ENCODE measurements around the gene CROCC2. TPM values are rescaled to one million over a fixed set of nuclear protein-coding genes. Genes with fewer than 3 reads are reported as not detected.

Gene CROCC2
- total RNA-seq, 1 donor from 2014 or later: not detected

DNA sequence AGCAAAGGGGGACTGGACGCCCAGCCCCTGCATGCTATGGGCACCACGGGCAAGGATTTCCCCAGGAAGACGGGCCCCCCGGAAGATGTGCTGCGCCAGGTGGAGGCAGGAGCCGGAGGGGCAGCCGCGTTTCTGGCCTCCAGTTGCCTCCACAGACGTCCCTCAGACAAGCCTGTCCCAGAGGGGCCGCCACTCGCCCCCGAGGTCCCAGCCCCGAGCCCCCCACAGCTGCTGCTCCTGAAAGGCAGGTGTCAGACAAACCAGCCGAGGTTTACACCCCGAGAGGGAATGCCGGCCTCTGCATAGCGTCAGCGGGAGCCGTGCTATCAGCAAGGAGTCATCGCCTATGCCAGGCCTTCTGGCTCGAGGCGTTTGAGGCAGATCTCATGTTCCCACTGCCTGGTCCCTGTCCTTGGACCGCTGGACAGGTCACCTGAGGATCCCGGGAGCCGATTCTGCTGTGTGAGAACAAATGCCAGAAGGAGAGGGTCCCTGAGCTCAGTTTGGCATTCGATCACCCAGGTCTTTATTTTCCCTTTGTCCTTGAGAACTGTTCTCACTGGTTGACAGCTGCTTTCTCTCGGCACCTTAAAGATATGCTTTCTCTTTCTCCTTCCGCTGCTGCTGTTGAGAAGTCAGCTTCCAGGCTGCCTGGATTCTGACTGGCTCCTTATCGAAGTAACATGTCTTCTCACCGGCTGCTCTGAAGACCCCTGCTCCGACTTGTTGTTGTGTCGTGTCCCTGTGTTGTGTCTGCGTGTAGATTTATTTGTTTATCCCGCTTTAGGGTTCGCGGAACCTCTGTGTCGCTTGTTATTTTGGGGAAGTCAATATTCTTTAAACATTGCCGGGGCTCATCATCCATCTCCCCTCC is 20.6 kb downstream of the CROCC2 start:
- ATAC-seq: peak; percentile 72
- intact Hi-C loops (cut with DNase I): no loop called here
- DNase-seq (ENCODE audit: missing footprints): peak; percentile 71

DNA sequence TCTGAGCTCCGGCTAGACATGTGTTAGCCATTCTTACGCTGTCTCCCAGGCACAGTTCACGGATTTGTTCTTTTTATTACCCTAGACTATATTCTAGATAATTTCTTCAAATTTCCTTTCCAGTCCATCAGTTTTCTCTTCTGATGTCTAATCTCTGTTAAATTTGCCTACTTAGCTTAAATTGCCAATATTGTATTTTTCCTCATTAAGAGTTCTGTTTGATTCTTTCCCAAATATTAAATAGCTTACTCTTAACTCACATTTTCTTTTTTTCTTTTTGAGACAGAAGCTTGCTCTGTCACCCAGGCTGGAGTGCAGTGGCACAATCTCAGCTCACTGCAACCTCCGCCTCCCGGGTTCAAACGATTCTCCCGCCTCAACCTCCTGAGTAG is 21.2 kb downstream of the CROCC2 start:
- ATAC-seq (no peak), DNase-seq (ENCODE audit: missing footprints) (peak; percentile 13)
- intact Hi-C loops (cut with DNase I): no loop called here

DNA sequence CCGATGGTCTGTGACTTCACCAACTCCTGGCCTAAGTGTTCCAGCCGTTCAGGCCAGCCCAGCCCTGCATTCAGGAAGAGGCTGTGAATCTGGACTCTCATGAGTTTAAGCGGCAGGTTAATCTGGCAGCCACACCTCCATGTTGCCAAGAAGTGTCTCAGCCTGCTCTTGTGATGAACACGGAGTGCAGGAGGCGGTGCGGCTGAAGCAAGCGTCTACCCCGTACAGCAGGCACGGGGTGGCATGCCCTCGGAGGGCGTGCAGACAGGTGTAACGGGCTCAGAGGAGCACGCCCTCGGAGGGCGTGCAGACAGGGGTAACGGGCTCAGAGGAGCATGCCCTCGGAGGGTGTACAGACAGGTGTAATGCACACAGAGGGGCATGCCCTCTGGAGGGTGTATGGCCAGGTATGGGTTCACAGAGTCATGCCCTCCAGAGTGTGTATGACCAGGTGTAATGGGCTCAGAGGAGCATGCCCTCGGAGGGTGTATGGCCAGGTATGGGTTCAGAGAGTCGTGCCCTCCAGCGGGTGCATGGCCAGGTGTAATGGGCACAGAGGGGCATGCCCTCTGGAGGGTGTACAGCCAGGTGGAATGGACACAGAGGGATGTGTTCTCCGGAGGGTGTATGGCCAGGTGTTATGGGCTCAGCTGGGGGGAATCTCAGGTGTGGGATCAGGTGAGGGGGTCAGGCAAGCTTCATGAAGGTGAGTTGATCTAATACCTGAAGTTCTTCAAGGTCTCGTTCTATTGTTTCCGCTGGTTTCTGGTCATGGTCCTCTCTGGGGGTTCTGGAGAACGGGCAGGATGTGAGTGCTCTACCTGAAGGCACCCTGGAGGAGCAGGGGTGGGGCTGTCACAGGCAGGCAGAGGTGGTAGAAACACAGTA is 22.6 kb downstream of the CROCC2 start:
- intact Hi-C loops (cut with DNase I): no loop called here
- DNase-seq (ENCODE audit: missing footprints) (peak; percentile 52), ATAC-seq (no peak)

DNA sequence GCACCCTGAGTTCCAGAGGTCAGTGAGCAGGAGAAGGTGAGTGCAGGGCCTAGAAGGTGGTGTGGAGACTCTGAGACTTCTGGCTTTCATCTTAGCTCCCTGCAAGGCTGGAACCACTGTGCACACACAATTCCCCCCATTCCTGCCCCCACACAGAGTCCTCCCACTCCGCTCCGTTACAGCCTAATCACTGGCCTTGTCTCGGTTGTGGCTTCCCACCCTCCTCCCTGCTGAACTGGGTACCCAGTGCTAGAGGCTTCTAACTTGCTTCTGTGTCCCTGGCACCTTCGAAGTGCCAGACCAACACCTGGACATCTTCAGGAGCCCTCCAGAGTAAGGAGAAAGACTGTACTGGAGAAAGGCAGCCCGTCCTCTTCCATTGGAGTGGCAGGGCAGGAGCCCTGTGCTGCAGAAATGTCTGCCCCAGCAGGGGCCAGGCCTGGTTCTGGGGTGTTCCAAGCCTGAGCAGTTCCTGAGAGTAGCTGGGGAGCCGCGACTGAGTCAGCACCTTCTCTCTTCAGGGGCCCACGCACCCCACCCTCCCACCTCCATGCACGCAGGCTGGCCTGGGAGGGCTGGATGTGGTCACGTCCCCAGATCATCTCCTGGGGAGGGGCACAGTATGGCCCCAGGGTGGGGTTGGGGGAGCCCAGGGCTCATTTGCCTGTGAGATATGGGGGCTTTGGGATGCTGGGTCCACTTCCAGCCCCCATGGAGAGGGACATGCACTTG is 23.4 kb downstream of the CROCC2 start:
- ATAC-seq: no peak
- intact Hi-C loops (cut with DNase I): no loop called here
- peak; percentile 21 for DNase-seq (ENCODE audit: missing footprints)

DNA sequence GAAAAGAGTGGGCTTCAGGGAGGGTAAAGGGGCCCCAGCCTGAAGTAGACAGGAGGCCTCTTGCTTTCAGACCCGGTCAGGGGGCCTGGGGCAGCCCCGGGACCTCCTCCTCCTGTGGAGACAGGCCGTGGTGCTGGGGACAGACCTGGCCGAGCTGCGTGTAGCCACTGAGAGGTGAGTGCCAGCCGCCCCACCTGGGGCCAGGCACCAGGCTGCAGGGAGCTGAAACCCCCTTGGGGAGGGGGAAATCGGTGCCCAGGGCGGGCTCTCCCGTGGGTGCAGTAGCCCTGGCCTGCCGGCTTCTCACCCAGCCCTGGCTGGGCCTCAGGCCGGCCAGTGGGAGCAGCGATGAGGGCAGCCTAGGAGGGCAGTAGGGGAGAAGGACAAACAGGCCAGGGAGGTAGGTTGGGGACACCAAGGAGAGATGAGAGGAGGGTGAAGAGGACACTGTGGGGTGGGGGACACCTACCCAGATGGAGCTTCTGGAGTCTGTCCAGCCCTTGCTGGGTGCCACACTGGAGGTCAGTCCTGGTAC is 24.0 kb downstream of the CROCC2 start:
- ATAC-seq (no peak), DNase-seq (ENCODE audit: missing footprints) (peak; percentile 20)
- intact Hi-C loops (cut with DNase I): no loop called here

DNA sequence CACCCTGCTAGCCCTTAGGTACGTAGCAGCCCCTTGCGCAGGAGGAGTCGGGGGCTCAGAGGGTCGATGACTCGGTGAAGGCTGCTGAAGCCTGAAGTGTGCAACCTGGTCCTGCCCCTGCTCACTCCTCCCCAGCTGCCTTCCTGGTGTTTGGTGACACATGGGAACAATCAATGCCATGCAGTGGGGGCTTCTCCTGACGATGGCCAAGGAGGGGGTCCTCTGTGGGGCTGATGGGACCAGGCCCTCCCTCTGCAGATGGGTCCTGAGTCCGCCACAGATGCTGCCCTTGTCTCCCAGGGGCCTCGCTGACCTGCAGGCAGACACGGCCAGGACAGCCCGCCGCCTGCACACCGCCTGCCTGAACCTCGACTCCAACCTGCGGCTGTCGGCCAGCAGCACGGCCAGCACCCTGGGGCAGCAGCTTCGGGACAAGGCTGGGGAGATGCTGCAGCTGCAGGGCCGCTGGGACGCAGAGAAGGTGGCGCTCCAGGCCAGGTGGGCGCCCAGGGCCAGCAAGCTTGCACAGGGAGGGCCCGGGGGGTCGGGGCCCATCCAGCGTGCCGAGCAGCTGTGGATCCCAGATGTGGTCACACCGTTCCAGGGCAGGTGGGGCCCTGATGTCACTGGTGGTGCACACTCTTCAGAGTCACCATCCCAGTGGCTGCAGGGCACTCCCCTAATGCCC is 24.6 kb downstream of the CROCC2 start:
- DNase-seq (ENCODE audit: missing footprints) (peak; percentile 64), ATAC-seq (no peak)
- intact Hi-C loops (cut with DNase I): no loop called here

DNA sequence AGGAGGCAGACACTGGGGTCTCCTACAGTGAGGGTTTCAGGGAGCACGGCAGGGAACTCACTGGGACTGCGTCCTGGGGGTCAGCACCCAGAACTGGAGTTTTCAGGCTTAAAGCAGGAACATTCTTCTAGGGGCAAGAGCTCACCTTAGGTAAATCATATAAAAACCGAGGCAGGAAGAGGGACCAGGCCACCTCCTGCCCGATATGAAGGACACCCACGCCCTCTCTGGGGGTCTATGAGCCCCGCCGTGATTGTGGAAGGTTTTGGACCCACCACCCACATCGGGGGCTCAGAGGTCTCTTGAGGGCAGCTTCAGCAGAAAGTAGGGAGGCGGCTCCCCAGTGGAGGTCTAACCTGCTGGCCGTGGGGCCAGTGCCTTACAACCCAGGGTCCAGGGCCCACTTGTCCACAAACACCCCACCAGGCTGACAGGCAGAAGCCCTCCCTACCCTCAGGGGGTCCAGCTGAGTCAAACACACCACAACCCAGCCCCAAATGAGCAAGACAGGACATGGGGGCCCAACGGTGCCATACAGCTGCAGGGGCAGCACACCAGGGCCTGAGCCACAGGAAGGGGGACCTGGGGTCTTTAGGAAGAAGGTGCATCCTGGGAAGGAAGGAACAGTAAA is 25.3 kb downstream of the CROCC2 start:
- intact Hi-C loops (cut with DNase I): no loop called here
- ATAC-seq: no peak
- DNase-seq (ENCODE audit: missing footprints): peak; percentile 18

DNA sequence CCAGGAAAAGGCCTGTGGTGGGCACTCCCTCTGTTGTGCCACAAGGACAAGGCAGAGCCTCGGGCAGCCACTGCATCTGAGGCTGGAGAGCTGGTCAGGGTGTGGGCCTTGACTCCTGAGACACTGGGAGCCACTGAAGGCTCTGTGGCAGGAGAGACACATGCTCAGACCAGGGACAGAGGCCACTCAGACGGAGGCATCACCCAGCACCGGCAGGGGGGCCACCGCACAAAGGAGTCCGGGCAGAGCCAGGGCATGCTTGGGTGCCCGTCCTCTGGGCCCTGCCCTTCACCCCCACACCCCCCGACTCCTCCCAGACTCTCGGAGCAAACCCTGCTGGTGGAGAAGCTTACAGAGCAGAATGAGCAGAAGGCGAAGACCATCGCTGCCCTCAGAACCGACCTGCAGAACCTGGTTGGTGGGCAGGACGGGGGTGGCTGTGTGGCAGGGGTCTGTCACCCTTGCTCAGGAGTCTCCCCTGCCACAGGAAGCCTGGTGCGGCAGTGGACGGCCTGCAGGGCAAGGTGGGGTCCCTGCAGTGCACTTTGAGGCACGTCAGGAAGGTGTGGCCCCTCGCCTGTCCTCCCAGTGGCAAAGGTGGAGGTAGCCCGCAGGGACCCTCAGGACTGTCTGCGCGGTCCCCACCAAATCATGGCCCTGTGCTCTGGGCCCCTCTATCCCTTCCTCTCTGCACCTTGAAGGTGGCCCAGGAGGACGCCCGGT is 26.0 kb downstream of the CROCC2 start:
- intact Hi-C loops (cut with DNase I): no loop called here
- ATAC-seq: no peak
- peak; percentile 64 for DNase-seq (ENCODE audit: missing footprints)

DNA sequence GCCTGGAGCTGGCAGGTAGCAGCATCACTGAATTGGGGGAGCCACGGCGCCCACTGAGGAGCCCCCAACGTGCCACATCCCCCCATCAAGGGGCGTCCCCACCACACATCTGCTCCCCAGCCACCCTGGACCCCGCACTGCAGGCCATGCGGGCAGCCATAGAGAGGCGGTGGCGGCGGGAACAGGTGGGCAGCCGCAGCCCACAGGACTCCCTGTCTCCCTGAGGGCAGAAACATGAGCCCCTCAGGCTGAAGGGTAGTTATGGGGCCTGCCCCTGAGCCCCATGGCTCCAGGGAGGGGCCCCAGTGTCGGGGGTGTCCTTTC is 26.6 kb downstream of the CROCC2 start:
- intact Hi-C loops (cut with DNase I): no loop called here
- ATAC-seq (no peak), DNase-seq (ENCODE audit: missing footprints) (no peak)

DNA sequence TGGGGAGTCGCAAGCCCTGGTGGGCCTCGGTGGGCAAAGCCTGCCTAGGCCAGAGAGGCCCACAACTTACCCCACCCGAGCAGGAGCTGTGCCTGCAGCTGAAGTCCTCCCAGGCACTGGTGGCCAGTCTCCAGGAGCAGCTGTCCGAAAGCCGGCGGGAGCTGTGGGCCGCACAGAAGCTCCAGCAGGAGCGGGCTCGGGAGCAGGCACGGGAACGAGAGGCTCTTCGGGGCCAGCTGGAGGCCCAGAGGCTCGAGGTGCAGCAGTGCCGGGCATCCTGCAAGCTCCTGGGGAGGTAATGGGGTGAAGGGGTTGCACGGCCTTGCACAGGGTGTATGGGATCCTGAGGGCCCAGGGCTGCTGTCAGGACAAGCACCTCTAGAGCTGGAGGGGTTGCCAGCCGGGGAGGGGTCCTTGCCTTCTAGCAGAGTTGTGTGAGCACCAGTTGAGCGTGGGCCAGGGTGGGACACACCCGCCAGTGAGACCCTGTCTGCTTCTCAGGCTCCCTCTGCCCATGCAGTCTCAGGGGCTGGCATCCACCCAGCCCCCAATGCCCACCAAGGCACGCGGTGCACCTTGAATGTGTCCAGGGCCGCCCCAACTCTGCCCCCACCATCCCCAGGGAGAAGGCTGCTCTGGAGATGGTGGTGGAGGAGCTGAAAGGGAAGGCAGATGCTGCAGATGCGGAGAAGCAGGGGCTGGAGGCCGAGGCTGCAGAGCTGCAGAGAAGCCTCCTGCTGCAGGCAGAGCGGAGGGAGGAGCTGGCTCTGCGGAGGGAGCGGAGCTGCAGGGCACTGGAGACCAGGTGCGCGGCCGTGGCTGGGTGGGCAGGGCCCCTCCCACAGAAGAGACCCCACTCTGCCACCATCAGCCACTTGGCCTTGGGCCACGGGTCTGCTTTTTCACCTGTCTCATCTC is 27.2 kb downstream of the CROCC2 start:
- no peak for ATAC-seq
- DNase-seq (ENCODE audit: missing footprints): peak; percentile 55
- intact Hi-C loops (cut with DNase I): no loop called here

DNA sequence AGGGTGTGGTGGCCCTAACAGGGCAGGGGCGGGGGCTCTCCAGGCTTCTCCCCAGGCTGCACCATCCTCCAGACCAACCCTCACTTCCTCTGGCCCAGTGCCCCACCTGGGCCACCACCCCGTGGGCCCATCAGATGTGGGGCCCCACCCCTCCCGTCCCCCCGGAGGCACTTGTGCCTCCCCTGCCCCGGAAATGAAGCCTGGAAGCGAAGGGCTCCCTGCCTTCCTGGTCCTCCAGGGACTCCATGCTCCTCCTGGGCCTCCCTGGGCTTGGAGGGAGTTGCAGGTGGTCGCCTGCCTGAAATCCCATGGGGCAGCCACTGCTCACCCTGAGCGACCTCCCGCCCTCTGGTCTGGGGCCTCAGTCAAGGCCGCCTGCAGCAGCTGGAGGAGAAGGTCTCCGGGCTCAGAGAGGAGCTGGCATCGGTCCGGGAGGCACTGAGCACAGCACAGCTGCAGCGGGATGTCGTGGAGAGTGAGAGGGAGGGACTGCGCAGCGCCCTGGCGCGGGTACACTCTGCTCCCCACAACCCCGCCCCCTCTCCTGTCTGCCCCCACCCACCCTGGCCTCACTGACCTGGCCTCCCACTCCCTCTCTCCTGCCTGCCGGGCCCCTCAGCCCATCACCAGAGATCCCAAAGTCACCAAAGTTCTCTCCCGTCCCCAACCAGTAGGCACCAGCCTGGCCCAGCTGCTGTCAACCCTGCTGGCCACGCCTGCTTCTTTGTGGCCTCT is 28.0 kb downstream of the CROCC2 start:
- DNase-seq (ENCODE audit: missing footprints) (peak; percentile 47), ATAC-seq (no peak)
- intact Hi-C loops (cut with DNase I): no loop called here

DNA sequence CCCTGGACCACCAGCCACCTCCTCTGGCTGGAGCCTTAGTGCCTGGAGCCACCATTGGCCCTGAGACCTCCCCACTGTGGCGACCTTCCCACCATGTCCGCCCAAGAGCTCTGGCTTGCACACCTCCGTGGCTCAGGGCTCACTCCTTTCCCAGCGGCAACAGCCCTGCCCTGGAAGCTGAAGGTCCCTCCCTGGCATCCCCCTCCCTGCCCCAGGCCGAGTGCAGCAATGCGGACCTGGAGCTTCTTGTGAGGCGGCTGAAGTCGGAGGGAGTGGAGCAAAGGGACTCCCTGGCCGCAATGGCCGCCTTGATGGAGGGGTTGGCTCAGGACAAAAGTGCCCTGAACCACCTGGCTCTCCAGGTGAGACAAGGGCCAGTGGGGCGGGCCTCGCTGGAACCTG is 28.6 kb downstream of the CROCC2 start:
- DNase-seq (ENCODE audit: missing footprints) (peak; percentile 45), ATAC-seq (no peak)
- intact Hi-C loops (cut with DNase I): no loop called here

DNA sequence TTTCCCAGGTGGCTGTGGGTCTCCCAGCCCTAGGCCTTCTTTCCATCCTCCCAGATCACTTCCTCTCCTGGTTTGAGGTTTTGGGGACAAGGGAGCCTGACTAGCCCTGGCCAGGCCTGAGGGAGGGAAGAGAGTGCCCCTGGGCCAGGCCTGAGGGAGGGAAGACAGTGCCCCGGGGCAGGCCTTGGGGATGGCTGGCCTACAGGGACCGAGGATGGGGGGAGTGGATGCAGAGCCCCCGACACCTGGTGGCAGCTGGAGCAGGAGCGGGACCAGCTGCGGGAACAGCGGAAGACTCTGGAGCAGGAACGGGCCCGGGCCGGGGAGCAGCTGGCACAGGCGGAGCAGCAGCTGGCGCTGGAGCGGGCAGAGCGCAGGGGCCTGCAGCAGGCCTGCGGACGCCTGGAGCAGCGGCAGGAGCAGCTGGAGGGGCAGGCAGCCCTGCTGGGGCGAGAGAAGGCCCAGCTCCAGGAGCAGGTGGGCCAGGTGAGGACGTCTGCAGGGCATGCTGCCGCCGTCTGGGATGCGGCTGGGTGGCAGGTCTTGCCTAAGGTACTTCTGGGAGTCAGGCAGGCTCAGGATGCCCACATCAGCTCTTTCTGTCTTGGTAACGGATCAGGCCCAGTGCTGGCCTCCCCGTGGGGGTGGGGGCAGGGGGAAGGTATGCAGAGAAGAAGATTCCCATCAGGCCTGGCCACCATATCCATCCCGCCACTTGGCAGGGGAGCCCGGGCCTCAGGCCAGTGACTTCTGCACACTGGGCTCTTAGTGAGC is 29.2 kb downstream of the CROCC2 start:
- ATAC-seq (no peak), DNase-seq (ENCODE audit: missing footprints) (peak; percentile 58)
- intact Hi-C loops (cut with DNase I): no loop called here

DNA sequence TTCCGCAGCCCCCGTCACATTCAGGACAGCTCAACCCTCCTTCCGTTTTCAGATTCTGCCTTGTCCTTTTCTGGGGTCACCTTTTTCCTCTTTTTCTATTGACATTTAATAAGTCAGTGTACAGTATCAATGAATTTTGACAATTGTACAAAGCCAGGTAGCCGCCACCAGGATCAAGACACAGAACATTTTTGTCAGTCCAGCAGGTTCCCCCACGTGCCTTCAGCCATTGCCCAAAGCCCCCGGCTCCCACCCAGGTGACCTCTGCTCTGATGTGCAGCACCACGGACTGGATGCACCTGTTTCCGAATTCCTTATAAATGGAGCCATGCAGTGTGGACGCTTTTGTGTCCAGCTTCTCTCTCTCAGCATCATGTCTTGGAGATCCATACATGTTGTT is 30.0 kb downstream of the CROCC2 start:
- DNase-seq (ENCODE audit: missing footprints) (peak; percentile 37), ATAC-seq (no peak)
- intact Hi-C loops (cut with DNase I): no loop called here

DNA sequence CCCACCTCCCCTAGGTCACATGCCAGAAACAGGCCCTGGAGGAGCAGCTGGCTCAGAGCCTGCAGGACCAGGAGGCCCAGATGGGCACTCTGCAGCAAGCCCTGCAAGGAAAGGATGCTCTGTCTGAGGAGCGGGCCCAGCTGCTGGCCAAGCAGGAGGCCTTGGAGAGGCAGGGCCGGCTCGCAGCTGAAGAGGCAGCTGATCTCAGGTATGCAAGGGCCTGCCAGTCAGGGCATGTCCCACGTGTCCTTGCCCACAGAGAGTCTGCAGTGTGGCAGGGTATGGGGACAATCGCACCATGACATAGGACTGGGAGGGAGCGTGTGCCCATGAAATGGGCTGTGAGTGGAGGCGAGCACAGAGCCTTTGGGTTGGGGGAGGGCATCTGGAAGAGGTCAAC is 39.9 kb downstream of the CROCC2 start:
- ATAC-seq (no peak), DNase-seq (ENCODE audit: missing footprints) (no peak)
- intact Hi-C loops (cut with DNase I): no loop called here

Data from Right ventricle myocardium inferior (tissue), 1 donor.